IMR-90 (cell line): ENCODE measurements around the gene EPHA5. TPM values are rescaled to one million over a fixed set of nuclear protein-coding genes. Genes with fewer than 3 reads are reported as not detected.

Experiments
- ATAC-seq: fragments of 200-7000 bp; cut with Tn5 transposase; 2 replicates; pipeline ENCODE4 v1.9.1; 2020; ENCODE audit warnings: low read depth, mild to moderate bottlenecking, moderate library complexity
- BruUV-seq: library from RNA; stranded (reverse); fragments of 400-500 nt; replicated peaks from 2 replicates; lab custom pipeline; 2021; lab: Mats Ljungman, UMichigan
- CTCF ChIA-PET: fragments of 300-600 bp; formaldehyde crosslinking; extraction: SDS; loops from one replicate; lab custom pipeline; 2021; ENCODE audit warnings: antibody characterized with exemption; lab: Yijun Ruan, JAX
- POLR2A ChIA-PET: fragments of 300-600 bp; sonication (Branson Sonifier 250); formaldehyde crosslinking; loops from one replicate; lab custom pipeline; 2022; ENCODE audit warnings: antibody characterized with exemption; ENCODE audit not compliant: unreplicated experiment; lab: Charles Lee
- DNase-seq: peaks from one replicate; pipeline ENCODE4 v3.0.0; 2013
- H2AFZ ChIP-seq: replicated peaks from 2 replicates; pipeline ENCODE3; 2013; ENCODE audit warnings: low read length, mild to moderate bottlenecking; ENCODE audit not compliant: poor library complexity
- H2AK5ac ChIP-seq: 2 replicates; pipeline ENCODE4 v1.6.1; 2013; ENCODE audit warnings: low read depth, low read length, inconsistent platforms
- H2AK9ac ChIP-seq: replicated peaks from 2 replicates; pipeline ENCODE3; 2013; ENCODE audit warnings: mild to moderate bottlenecking, low read depth, low read length, moderate library complexity; ENCODE audit not compliant: poor library complexity
- H2BK120ac ChIP-seq: 2 replicates; pipeline ENCODE4 v1.6.1; 2013; ENCODE audit warnings: low read depth, low read length, inconsistent platforms
- H2BK15ac ChIP-seq: 3 replicates; pipeline ENCODE4 v1.6.1; 2013; ENCODE audit warnings: low read depth, low read length, inconsistent platforms
- H2BK20ac ChIP-seq: 2 replicates; pipeline ENCODE4 v1.6.1; 2013; ENCODE audit warnings: low read depth, mild to moderate bottlenecking, inconsistent platforms, low read length, moderate library complexity
- H2BK5ac ChIP-seq: 2 replicates; pipeline ENCODE4 v1.6.1; 2013; ENCODE audit warnings: mild to moderate bottlenecking, low read depth, low read length, inconsistent platforms; ENCODE audit not compliant: poor library complexity, severe bottlenecking
- H3K14ac ChIP-seq: replicated peaks from 2 replicates; pipeline ENCODE4 v1.6.1; 2013; ENCODE audit warnings: low read depth, low read length, inconsistent platforms
- H3K18ac ChIP-seq: 2 replicates; pipeline ENCODE4 v1.6.1; 2013; ENCODE audit warnings: low read depth, low read length, control low read depth
- H3K23ac ChIP-seq: 2 replicates; pipeline ENCODE4 v1.6.1; 2013; ENCODE audit warnings: low read depth, low read length, inconsistent platforms
- H3K27ac ChIP-seq: 2 replicates; pipeline ENCODE4 v1.5.1; 2013; ENCODE audit warnings: mild to moderate bottlenecking, control low read depth, low read length; ENCODE audit not compliant: insufficient read depth
- H3K27me3 ChIP-seq: 2 replicates; pipeline ENCODE4 v1.6.1; 2013; ENCODE audit warnings: low read length; ENCODE audit not compliant: control insufficient read depth, insufficient read depth
- H3K36me3 ChIP-seq: 2 replicates; pipeline ENCODE4 v1.6.1; 2013; ENCODE audit warnings: low read length, mixed read lengths; ENCODE audit not compliant: control insufficient read depth, insufficient read depth
- H3K4ac ChIP-seq: 2 replicates; pipeline ENCODE4 v1.6.1; 2013; ENCODE audit warnings: low read depth, low read length, inconsistent platforms
- H3K4me1 ChIP-seq: 2 replicates; pipeline ENCODE4 v1.6.1; 2013; ENCODE audit warnings: low read length, mixed read lengths; ENCODE audit not compliant: control insufficient read depth, insufficient read depth
- H3K4me2 ChIP-seq: 2 replicates; pipeline ENCODE4 v1.6.1; 2013; ENCODE audit warnings: low read depth, mild to moderate bottlenecking, control low read depth, low read length, moderate library complexity
- H3K4me3 ChIP-seq: 2 replicates; pipeline ENCODE4 v1.5.1; 2013; ENCODE audit warnings: low read depth, mild to moderate bottlenecking, control low read depth, low read length, moderate library complexity; ENCODE audit not compliant: insufficient read depth
- H3K56ac ChIP-seq: 2 replicates; pipeline ENCODE4 v1.6.1; 2013; ENCODE audit warnings: low read length, inconsistent platforms; ENCODE audit not compliant: insufficient read depth; ENCODE audit errors: extremely low read depth
- H3K79me1 ChIP-seq, 2 experiments: 2 replicates each; pipeline ENCODE4 v1.6.1; 2013; ENCODE audit warnings: low read length in 2 of 2, inconsistent platforms in 1 of 2, low read depth in 1 of 2
- H3K9ac ChIP-seq: 2 replicates; pipeline ENCODE4 v1.6.1; 2013; ENCODE audit warnings: low read depth, low read length, control low read depth
- H3K9me1 ChIP-seq: 2 replicates; pipeline ENCODE4 v1.6.1; 2013; ENCODE audit warnings: low read length, inconsistent platforms; ENCODE audit not compliant: insufficient read depth
- H3K9me3 ChIP-seq: 2 replicates; pipeline ENCODE4 v1.6.1; 2013; ENCODE audit warnings: low read length; ENCODE audit not compliant: control insufficient read depth, insufficient read depth
- H4K20me1 ChIP-seq: 2 replicates; pipeline ENCODE4 v1.6.1; 2013; ENCODE audit warnings: low read length, inconsistent platforms; ENCODE audit not compliant: insufficient read depth
- H4K5ac ChIP-seq: 2 replicates; pipeline ENCODE4 v1.6.1; 2013; ENCODE audit warnings: mild to moderate bottlenecking, low read depth, low read length, control low read depth
- H4K8ac ChIP-seq, 2 experiments: 2 replicates each; pipeline ENCODE4 v1.6.1; 2013; ENCODE audit warnings: low read depth in 2 of 2, low read length in 2 of 2, control low read depth in 1 of 2, inconsistent platforms in 1 of 2
- H4K91ac ChIP-seq: 2 replicates; pipeline ENCODE4 v1.6.1; 2013; ENCODE audit warnings: low read depth, low read length, inconsistent platforms; ENCODE audit not compliant: insufficient read depth
- CHD1 ChIP-seq: IDR thresholded peaks from 2 replicates; pipeline ENCODE4 v1.6.1; 2012; ENCODE audit warnings: low read depth, low read length, improper control_type of control experiment
- CTCF ChIP-seq: conservative IDR thresholded peaks from 2 replicates; pipeline ENCODE4 v1.5.1; 2012; ENCODE audit warnings: mild to moderate bottlenecking, low read depth, low read length, improper control_type of control experiment
- MXI1 ChIP-seq: IDR thresholded peaks from 2 replicates; pipeline ENCODE4 v1.6.1; 2012; ENCODE audit warnings: low read depth, mild to moderate bottlenecking, low read length, moderate library complexity, borderline replicate concordance
- RAD21 ChIP-seq: IDR thresholded peaks from 2 replicates; pipeline ENCODE4 v1.6.1; 2012; ENCODE audit warnings: low read length, improper control_type of control experiment
- RCOR1 ChIP-seq: IDR thresholded peaks from 2 replicates; pipeline ENCODE4 v1.6.1; 2012; ENCODE audit warnings: mild to moderate bottlenecking, low read length, improper control_type of control experiment; ENCODE audit not compliant: insufficient replicate concordance
- WGBS, 2 experiments: methylation state at CpG; one replicate each; pipeline versions ENCODE4 v1.1.5 to v1.1.7; 2013; ENCODE audit warnings: missing lambda C conversion rate in 2 of 2; ENCODE audit not compliant: insufficient read length in 1 of 2; ENCODE audit errors: extremely low coverage in 2 of 2; 5-methylcytosine and 5-hydroxymethylcytosine counted together
- dilution Hi-C: fragments of 300-500 bp; cut with HindIII; formaldehyde crosslinking; loops from one replicate; pipeline ENCODE4 v1.14.3; 2018; ENCODE audit warnings: low sequenced_read_pairs; ENCODE audit not compliant: unreplicated experiment
- in situ Hi-C: fragments of 300-500 bp; cut with MboI; formaldehyde crosslinking; loops from 3 replicates; pipeline ENCODE4 v1.14.3; 2019; ENCODE audit warnings: low sequenced_read_pairs, inconsistent platforms, mixed read lengths
- intact Hi-C: fragments of 100-400 bp; cut with micrococcal nuclease; formaldehyde crosslinking; loops from 2 replicates; pipeline ENCODE4 v1.10.0; 2022
- polyA plus RNA-seq, 3 experiments: library from polyadenylated mRNA; depleted of rRNA; stranded (reverse); fragments of >200 nt; gene quantifications; 2 replicates each; pipeline ENCODE4 v1.2.3, GENCODE V29; 2012; ENCODE audit warnings: low replicate concordance in 1 of 3
- total RNA-seq: library from RNA; depleted of rRNA; stranded (reverse); fragments of >200 nt; gene quantifications from 2 replicates; pipeline ENCODE4 v1.2.3, GENCODE V29; 2012

Gene EPHA5
- total and polyA plus RNA-seq, 2 of the 4 experiments (the other 2 are of a cell fraction), result 0.07 to 0.18 TPM

- BruUV-seq, result no TSS peak
- no peak overlapping the region for H4K5ac ChIP-seq
- H4K91ac ChIP-seq, result no peak overlapping the region
- H3K18ac ChIP-seq, result no peak overlapping the region
- DNase-seq, result no peak
- H4K20me1 ChIP-seq, result no peaks in the 10 kb centered on the region
- no peak overlapping the region for H2BK15ac ChIP-seq
- H3K23ac ChIP-seq, result no peak overlapping the region
- no peaks in the 10 kb centered on the region for H3K36me3 ChIP-seq
- no peak overlapping the region for H3K4me3 ChIP-seq
- TF ChIP-seq MXI1 (no peak), CHD1 (no peak), RCOR1 (no peak), CTCF (no peak), RAD21 (no peak)
- H3K27ac ChIP-seq, result no peak overlapping the region
- H2BK5ac ChIP-seq, result no peak overlapping the region
- no peak overlapping the region for H3K9ac ChIP-seq
- H2AK5ac ChIP-seq, result no peak overlapping the region
- intact Hi-C loops, result no loop called here
- no peak overlapping the region for H4K8ac ChIP-seq
- no peak overlapping the region for H3K14ac ChIP-seq
- H3K9me1 ChIP-seq, result no peaks in the 10 kb centered on the region
- no peaks in the 10 kb centered on the region for H3K79me1 ChIP-seq
- no peak overlapping the region for H2AK9ac ChIP-seq
- H3K4me1 ChIP-seq, result no peaks in the 10 kb centered on the region
- ATAC-seq, result no peak
- no peaks in the 10 kb centered on the region for H3K27me3 ChIP-seq
- no peaks in the 10 kb centered on the region for H3K9me3 ChIP-seq
- H2AFZ ChIP-seq, result no peak overlapping the region
- H2BK120ac ChIP-seq, result no peak overlapping the region
- POLR2A ChIA-PET, result no interaction called here
- CTCF ChIA-PET, result no interaction called here
- H3K4ac ChIP-seq, result no peak overlapping the region
- H3K56ac ChIP-seq, result no peak overlapping the region
- no CpG with 5 or more reads among the region's 1 CpG for WGBS, 2 experiments
- dilution Hi-C loops, result no loop called here
- H2BK20ac ChIP-seq, result no peak overlapping the region
- in situ Hi-C loops, result no loop called here
- no peak overlapping the region for H3K4me2 ChIP-seq
Observed at GRCh38 chr4:65381648-65382047, 288.6 kb downstream of the EPHA5 start.
